KMS-11 (cell line): Measurements from ENCODE around the gene MRC2.

Experiments used
- H2AFZ ChIP-seq: fragments of 200-600 bp; sonication (generic); 2 replicates; pipeline ENCODE4 v1.6.1; 2016; ENCODE audit warnings: antibody characterized with exemption, mixed run types, low read depth
- H3K27ac ChIP-seq: fragments of 200-600 bp; sonication (generic); 2 replicates; pipeline ENCODE4 v1.6.1; 2016; ENCODE audit warnings: mild to moderate bottlenecking, mixed run types
- H3K27me3 ChIP-seq: fragments of 200-600 bp; sonication (generic); 2 replicates; pipeline ENCODE4 v1.6.1; 2017; ENCODE audit warnings: mild to moderate bottlenecking, low read depth, mixed run types, moderate library complexity; ENCODE audit not compliant: insufficient read depth
- H3K36me3 ChIP-seq: fragments of 200-600 bp; sonication (generic); 2 replicates; pipeline ENCODE4 v1.6.1; 2017; ENCODE audit warnings: mild to moderate bottlenecking, mixed run types; ENCODE audit not compliant: insufficient read depth
- H3K4me1 ChIP-seq: fragments of 200-600 bp; sonication (generic); 2 replicates; pipeline ENCODE4 v1.6.1; 2016; ENCODE audit warnings: mild to moderate bottlenecking, low read depth, mixed run types; ENCODE audit not compliant: poor library complexity, severe bottlenecking
- H3K4me2 ChIP-seq: fragments of 200-600 bp; sonication (generic); 2 replicates; pipeline ENCODE4 v1.7.0; 2016; ENCODE audit warnings: mild to moderate bottlenecking, mixed run types
- H3K4me3 ChIP-seq: fragments of 200-600 bp; sonication (generic); IDR thresholded peaks from 2 replicates; pipeline ENCODE4 v1.6.1; 2017; ENCODE audit warnings: low read depth, low read length, mixed read lengths; ENCODE audit not compliant: insufficient read depth
- H3K79me2 ChIP-seq: fragments of 200-600 bp; sonication (generic); 2 replicates; pipeline ENCODE4 v1.6.1; 2016; ENCODE audit warnings: low read depth, mixed run types; ENCODE audit not compliant: insufficient read depth
- H3K9ac ChIP-seq: fragments of 200-600 bp; sonication (generic); 2 replicates; pipeline ENCODE4 v1.6.1; 2016; ENCODE audit warnings: mild to moderate bottlenecking, mixed run types
- H4K20me1 ChIP-seq: fragments of 200-600 bp; sonication (generic); 2 replicates; pipeline ENCODE4 v1.6.1; 2016; ENCODE audit warnings: mild to moderate bottlenecking, mixed run types; ENCODE audit not compliant: insufficient read depth
- TF ChIP-seq, protein P1 (sequence below): fragments of 200-600 bp; sonication (generic); conservative IDR thresholded peaks from 2 replicates; pipeline ENCODE4 v1.6.1; 2017; ENCODE audit warnings: low read depth, mild to moderate bottlenecking, antibody characterized with exemption, low read length, moderate library complexity, mixed read lengths

The MRC2 gene

DNA sequence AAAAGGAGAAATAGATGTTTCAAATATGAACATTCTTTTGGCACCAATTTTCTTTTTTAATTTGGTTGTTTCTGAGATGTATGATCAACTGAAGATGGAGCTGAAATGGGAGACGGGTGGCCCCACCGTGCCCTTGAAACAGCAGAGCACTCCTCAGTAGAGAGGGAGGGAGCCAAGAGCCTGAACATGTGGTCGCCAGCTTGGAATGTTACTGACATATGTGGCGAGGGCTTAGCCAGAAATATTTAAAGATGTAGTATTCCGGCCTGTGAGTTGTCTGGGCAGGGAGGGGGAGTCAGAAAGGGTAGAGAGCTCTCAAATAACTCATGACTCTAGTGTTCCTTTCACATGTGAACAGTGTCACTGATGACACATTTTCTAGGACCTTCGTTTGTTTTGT is 13.3 kb upstream of the MRC2 start:
- no peak overlapping the region for H2AFZ ChIP-seq
- no peaks in the 10 kb centered on the region for H3K36me3 ChIP-seq
- H3K4me3 ChIP-seq, result no peak overlapping the region
- no peaks in the 10 kb centered on the region for H3K27me3 ChIP-seq
- no peak overlapping the region for H3K4me2 ChIP-seq
- H3K79me2 ChIP-seq, result no peaks in the 10 kb centered on the region
- TF ChIP-seq, protein P1, sequence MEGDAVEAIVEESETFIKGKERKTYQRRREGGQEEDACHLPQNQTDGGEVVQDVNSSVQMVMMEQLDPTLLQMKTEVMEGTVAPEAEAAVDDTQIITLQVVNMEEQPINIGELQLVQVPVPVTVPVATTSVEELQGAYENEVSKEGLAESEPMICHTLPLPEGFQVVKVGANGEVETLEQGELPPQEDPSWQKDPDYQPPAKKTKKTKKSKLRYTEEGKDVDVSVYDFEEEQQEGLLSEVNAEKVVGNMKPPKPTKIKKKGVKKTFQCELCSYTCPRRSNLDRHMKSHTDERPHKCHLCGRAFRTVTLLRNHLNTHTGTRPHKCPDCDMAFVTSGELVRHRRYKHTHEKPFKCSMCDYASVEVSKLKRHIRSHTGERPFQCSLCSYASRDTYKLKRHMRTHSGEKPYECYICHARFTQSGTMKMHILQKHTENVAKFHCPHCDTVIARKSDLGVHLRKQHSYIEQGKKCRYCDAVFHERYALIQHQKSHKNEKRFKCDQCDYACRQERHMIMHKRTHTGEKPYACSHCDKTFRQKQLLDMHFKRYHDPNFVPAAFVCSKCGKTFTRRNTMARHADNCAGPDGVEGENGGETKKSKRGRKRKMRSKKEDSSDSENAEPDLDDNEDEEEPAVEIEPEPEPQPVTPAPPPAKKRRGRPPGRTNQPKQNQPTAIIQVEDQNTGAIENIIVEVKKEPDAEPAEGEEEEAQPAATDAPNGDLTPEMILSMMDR, result no peak
- H3K27ac ChIP-seq, result no peak overlapping the region
- no peaks in the 10 kb centered on the region for H3K4me1 ChIP-seq
- H3K9ac ChIP-seq, result no peak overlapping the region
- H4K20me1 ChIP-seq, result no peaks in the 10 kb centered on the region

DNA sequence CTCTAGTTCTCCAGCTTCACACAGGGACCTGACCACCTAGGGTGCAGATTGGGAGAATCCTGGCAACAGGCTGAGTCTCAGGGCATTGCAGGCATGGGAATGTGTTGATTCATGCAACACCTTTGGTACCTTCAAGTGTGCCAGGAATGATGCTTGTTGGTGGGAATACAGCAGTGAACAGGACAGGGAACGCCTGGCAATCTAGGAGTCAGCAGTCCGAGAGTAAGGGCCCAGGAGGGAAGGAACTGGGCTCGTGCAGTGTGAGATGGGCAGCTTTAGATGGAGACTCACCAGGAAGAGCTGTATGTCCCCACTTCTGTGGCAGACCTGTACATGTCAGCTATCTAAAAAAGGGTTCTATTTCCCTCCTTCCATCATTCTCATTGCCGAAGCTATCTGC is 12.0 kb upstream of the MRC2 start:
- H3K27me3 ChIP-seq, result no peaks in the 10 kb centered on the region
- H2AFZ ChIP-seq, result no peak overlapping the region
- no peaks in the 10 kb centered on the region for H3K36me3 ChIP-seq
- TF ChIP-seq, protein P1, result no peak
- no peaks in the 10 kb centered on the region for H3K79me2 ChIP-seq
- H3K27ac ChIP-seq, result no peak overlapping the region
- no peaks in the 10 kb centered on the region for H4K20me1 ChIP-seq
- no peak overlapping the region for H3K9ac ChIP-seq
- H3K4me2 ChIP-seq, result no peak overlapping the region
- H3K4me3 ChIP-seq, result no peak overlapping the region
- H3K4me1 ChIP-seq, result no peaks in the 10 kb centered on the region

DNA sequence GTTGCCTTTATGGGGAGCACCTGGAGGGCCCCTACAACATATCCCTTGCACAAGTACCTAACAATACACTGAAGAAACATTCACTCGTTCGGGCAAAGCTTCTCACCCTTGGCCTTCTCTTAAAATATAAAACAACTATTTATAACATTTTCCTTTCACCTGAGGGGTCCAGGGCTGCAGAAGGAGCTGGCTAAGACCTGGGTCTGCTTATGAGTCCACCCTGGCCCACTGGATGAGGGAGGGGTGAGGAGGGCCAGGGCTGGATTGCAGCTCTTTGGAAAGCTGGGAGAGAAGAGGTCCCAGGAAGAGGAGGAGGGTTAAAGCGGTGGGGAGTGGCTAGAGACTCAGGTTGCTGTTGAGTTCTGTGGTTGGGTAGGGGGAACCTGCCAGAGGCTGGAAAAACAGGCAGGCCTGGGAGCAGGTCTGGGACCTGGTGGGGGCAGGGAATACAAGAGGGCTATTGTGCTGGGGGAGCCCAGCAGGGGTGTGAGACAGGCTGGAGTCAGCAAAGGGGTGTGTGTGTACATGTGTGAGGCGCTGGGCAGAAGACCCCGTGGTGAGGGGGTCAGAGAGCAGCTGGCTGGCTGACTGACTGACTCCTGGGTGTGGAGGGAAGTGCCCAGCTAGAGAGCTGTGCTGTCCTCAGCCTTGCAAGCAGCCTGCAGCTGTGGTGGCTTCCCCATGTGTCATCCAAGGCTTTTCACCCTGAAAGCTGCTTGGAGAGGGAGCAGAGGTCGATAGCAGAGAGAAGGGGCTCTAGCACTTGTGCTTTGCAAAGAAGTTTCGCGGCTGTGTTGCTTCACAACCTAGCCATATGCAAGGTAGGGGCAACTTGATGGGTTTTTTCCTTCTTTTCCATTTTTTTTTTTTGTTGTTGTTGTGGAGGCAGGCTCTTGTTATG is 10.2 kb upstream of the MRC2 start:
- Histone ChIP-seq H3K27ac (no peak overlapping the region), H4K20me1 (no peaks in the 10 kb centered on the region), H3K4me2 (no peak overlapping the region), H2AFZ (no peak overlapping the region), H3K36me3 (no peaks in the 10 kb centered on the region), H3K4me3 (no peak overlapping the region), H3K27me3 (no peaks in the 10 kb centered on the region), H3K79me2 (no peaks in the 10 kb centered on the region), H3K4me1 (no peaks in the 10 kb centered on the region), H3K9ac (no peak overlapping the region)
- TF ChIP-seq, protein P1, result no peak

DNA sequence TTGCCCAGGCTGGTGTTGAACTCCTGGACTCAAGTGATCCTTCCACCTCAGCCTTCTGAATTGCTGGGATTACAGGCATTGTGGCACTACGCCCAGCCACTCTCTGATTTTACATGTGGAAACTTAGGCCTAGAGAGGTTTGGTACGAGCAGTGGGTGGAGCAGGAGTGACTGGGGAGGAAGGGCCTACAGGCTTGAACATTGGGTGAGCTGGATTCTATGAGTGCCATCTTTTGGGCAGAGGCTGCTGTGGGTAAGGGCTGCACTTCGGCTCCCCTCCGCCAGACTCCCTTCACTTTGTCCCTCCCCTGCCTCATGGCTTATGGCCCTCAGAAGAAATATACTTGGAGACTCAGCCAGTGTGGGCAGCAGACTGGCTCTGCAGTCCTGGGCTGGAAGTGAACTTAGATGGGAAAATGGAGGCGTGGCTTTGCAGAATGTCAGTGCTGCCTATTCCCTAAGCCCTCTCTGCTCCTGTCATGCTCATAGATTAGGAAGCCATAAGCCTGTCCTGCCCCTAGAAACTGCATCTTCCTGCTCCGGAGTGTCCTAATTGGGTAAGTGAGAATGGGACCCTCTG is 9.5 kb upstream of the MRC2 start:
- no peak overlapping the region for H3K27ac ChIP-seq

More for the DNA sequence above, 9.5 kb upstream of the MRC2 start:
- Histone ChIP-seq H3K4me1 (no peaks in the 10 kb centered on the region), H4K20me1 (no peaks in the 10 kb centered on the region), H3K9ac (no peak overlapping the region), H3K4me3 (no peak overlapping the region), H3K4me2 (no peak overlapping the region), H2AFZ (no peak overlapping the region), H3K79me2 (no peaks in the 10 kb centered on the region), H3K27me3 (no peaks in the 10 kb centered on the region), H3K36me3 (no peaks in the 10 kb centered on the region)
- TF ChIP-seq, protein P1, result no peak
